K562 (cell line): ENCODE data around the gene GNG5. TPM values are rescaled to one million over a fixed set of nuclear protein-coding genes. Genes with fewer than 3 reads are reported as not detected.
A peak's percentile ranks its signal among the peaks of the same experiment; 100 is the strongest.

Experiments
- ATAC-seq: fragments of 200-7000 bp; cut with Tn5 transposase; 3 replicates; pipeline ENCODE4 v1.9.1; 2020; ENCODE audit warnings: moderate library complexity
- BruUV-seq: library from RNA; stranded (reverse); fragments of 400-500 nt; replicated peaks from 2 replicates; lab custom pipeline; 2021; lab: Mats Ljungman, UMichigan
- CTCF ChIA-PET: fragments of 300-600 bp; formaldehyde crosslinking; extraction: SDS; loops from one replicate; lab custom pipeline; 2021; ENCODE audit warnings: low intra/inter-chr PET ratio; lab: Yijun Ruan, JAX
- POLR2A ChIA-PET: fragments of 300-600, 350-650 bp; sonication (Branson Sonifier 250); formaldehyde crosslinking; extraction: SDS; loops from one replicate; lab custom pipeline; 2021; ENCODE audit warnings: antibody characterized with exemption, inconsistent platforms; lab: Yijun Ruan, JAX
- DNase-seq, 4 experiments: peaks; one replicate each; pipeline versions ENCODE4 v3.0.0 to v3.0.0-alpha.2; 2011 to 2018; ENCODE audit warnings: low spot score in 3 of 4, mixed read lengths in 3 of 4; ENCODE audit errors: extremely low read depth in 1 of 4
- FAIRE-seq: peaks from 2 replicates; lab custom pipeline; 2011; peaks lifted over from hg19 to GRCh38; lab: Jason Lieb, UNC
- H2AFZ ChIP-seq: 2 replicates; pipeline ENCODE4 v1.6.0; 2011; ENCODE audit warnings: low read depth, low read length, control low read depth, inconsistent platforms
- H3K27ac ChIP-seq: fragments of 200-600 bp; 3 replicates; pipeline ENCODE4 v1.8.0; 2011; ENCODE audit warnings: low read depth, mild to moderate bottlenecking, control low read depth, inconsistent platforms, low read length, moderate library complexity, mixed read lengths; ENCODE audit errors: extremely low read depth
- H3K27me3 ChIP-seq, 2 experiments: fragments of 300-600 bp in 1 of 2; 2 replicates in 1 of 2; 3 replicates in 1 of 2; pipeline versions ENCODE4 v1.6.0 to v1.8.0; 2011; ENCODE audit warnings: inconsistent platforms in 2 of 2, low read length in 2 of 2, mild to moderate bottlenecking in 1 of 2, mixed read lengths in 1 of 2, moderate library complexity in 1 of 2; ENCODE audit not compliant: control insufficient read depth in 2 of 2, insufficient read depth in 2 of 2
- H3K36me3 ChIP-seq: fragments of 300-600 bp; 3 replicates; pipeline ENCODE4 v1.8.0; 2011; ENCODE audit warnings: mild to moderate bottlenecking, low read length, inconsistent platforms; ENCODE audit not compliant: control insufficient read depth, insufficient read depth
- H3K4me1 ChIP-seq, 2 experiments: fragments of 200-600 bp in 1 of 2; replicated peaks in 1 of 2; 2 replicates in 1 of 2; 3 replicates in 1 of 2; pipeline versions ENCODE4 v1.5.1 to v1.8.0; 2011; ENCODE audit warnings: inconsistent platforms in 2 of 2, low read length in 2 of 2, mild to moderate bottlenecking in 1 of 2, mixed read lengths in 1 of 2, moderate library complexity in 1 of 2; ENCODE audit not compliant: control insufficient read depth in 2 of 2, insufficient read depth in 2 of 2
- H3K4me2 ChIP-seq: 2 replicates; pipeline ENCODE4 v1.6.1; 2011; ENCODE audit warnings: low read length, control low read depth, inconsistent platforms, mixed read lengths; ENCODE audit not compliant: insufficient read depth
- H3K4me3 ChIP-seq: fragments of 200-600 bp; sonication (generic), shearing (Covaris generic); 2 replicates; pipeline ENCODE4 v1.5.1; 2016; ENCODE audit warnings: control low read depth, inconsistent platforms
- H3K79me2 ChIP-seq: fragments of 200-600 bp; 3 replicates; pipeline ENCODE4 v1.8.0; 2011; ENCODE audit warnings: low read length, inconsistent platforms; ENCODE audit not compliant: control insufficient read depth, insufficient read depth
- H3K9ac ChIP-seq, 2 experiments: 2 replicates each; pipeline versions ENCODE4 v1.6.0 to v1.6.1; 2011; ENCODE audit warnings: low read depth in 2 of 2, low read length in 2 of 2, control low read depth in 1 of 2, inconsistent platforms in 1 of 2, mild to moderate bottlenecking in 1 of 2, mixed read lengths in 1 of 2; ENCODE audit not compliant: insufficient read depth in 1 of 2
- H3K9me1 ChIP-seq: one replicate; pipeline ENCODE4 v1.6.0; 2011; ENCODE audit warnings: inconsistent platforms, mild to moderate bottlenecking, low read length, moderate library complexity; ENCODE audit not compliant: control insufficient read depth, insufficient read depth
- H3K9me3 ChIP-seq: replicated peaks from 2 replicates; pipeline ENCODE4 v1.5.1; 2011; ENCODE audit warnings: low read depth, low read length, inconsistent platforms; ENCODE audit not compliant: control insufficient read depth, insufficient read depth
- H4K20me1 ChIP-seq: replicated peaks from 2 replicates; pipeline ENCODE4 v1.6.1; 2011; ENCODE audit warnings: low read length, inconsistent platforms, mixed read lengths; ENCODE audit not compliant: control insufficient read depth, insufficient read depth
- CBFA2T2 ChIP-seq: fragments of 450-650 bp; conservative IDR thresholded peaks from 2 replicates; pipeline ENCODE4 v1.6.1; 2017; ENCODE audit warnings: mild to moderate bottlenecking
- CBFA2T3 ChIP-seq: fragments of 450-650 bp; IDR thresholded peaks from 2 replicates; pipeline ENCODE4 v1.6.1; 2017
- CEBPB ChIP-seq: fragments of 450-650 bp; IDR thresholded peaks from 2 replicates; pipeline ENCODE4 v1.6.1; 2016; ENCODE audit warnings: missing genetic modification characterization, missing compliant biosample characterization
- GATA2 ChIP-seq: sonication (generic); formaldehyde crosslinking; IDR thresholded peaks from 2 replicates; pipeline ENCODE4 v1.4.0; 2020; ENCODE audit warnings: mild to moderate bottlenecking, missing genetic modification reagents
- HDAC1 ChIP-seq, 2 experiments: fragments of 450-650 bp; IDR thresholded peaks; 2 replicates each; pipeline ENCODE4 v1.6.1; 2016 to 2017; ENCODE audit warnings: inconsistent platforms in 1 of 2, mild to moderate bottlenecking in 1 of 2, moderate library complexity in 1 of 2
- HDAC2 ChIP-seq: fragments of 450-650 bp; IDR thresholded peaks from 2 replicates; pipeline ENCODE4 v1.6.1; 2016; ENCODE audit warnings: mild to moderate bottlenecking
- JUND ChIP-seq, 2 experiments: IDR thresholded peaks; 2 replicates in 1 of 2; 3 replicates in 1 of 2; pipeline ENCODE4 v1.6.1; 2011; ENCODE audit warnings: borderline replicate concordance in 2 of 2, low read depth in 2 of 2, low read length in 2 of 2, improper control_type of control experiment in 1 of 2, missing biosample characterization in 1 of 2, missing genetic modification characterization in 1 of 2, missing genetic modification reagents in 1 of 2
- KDM1A ChIP-seq, 2 experiments: fragments of 450-650 bp; IDR thresholded peaks; 2 replicates each; pipeline ENCODE4 v1.6.1; 2016; ENCODE audit warnings: mild to moderate bottlenecking in 2 of 2
- RCOR1 ChIP-seq, 2 experiments: IDR thresholded peaks; 2 replicates each; pipeline ENCODE4 v1.6.1; 2012; ENCODE audit warnings: low read depth in 2 of 2, low read length in 2 of 2, borderline replicate concordance in 1 of 2, improper control_type of control experiment in 1 of 2
- SMARCA4 ChIP-seq: fragments of 450-650 bp; IDR thresholded peaks from 2 replicates; pipeline ENCODE4 v1.6.1; 2016
- SMARCE1 ChIP-seq: fragments of 450-650 bp; IDR thresholded peaks from 2 replicates; pipeline ENCODE4 v1.7.1; 2016; ENCODE audit warnings: mild to moderate bottlenecking
- STAT5A ChIP-seq: IDR thresholded peaks from 2 replicates; pipeline ENCODE4 v1.6.1; 2012; ENCODE audit warnings: low read length, inconsistent platforms, borderline replicate concordance
- TAL1 ChIP-seq: fragments of 450-650 bp; IDR thresholded peaks from 2 replicates; pipeline ENCODE4 v1.6.1; 2016; ENCODE audit warnings: mild to moderate bottlenecking
- TCF3 ChIP-seq: sonication (generic); formaldehyde crosslinking; IDR thresholded peaks from 2 replicates; pipeline ENCODE4 v1.4.0; 2020; ENCODE audit warnings: mild to moderate bottlenecking, missing genetic modification reagents
- TRIM24 ChIP-seq, 2 experiments: fragments of 450-650 bp; IDR thresholded peaks; 2 replicates each; pipeline ENCODE4 v1.6.1; 2016
- ZNF23 ChIP-seq: fragments of 250-450 bp; sonication (Bioruptor Pico); IDR thresholded peaks from 2 replicates; pipeline ENCODE4 v1.4.0; 2020; ENCODE audit warnings: mild to moderate bottlenecking
- ZNF263 ChIP-seq: sonication (generic); formaldehyde crosslinking; IDR thresholded peaks from 2 replicates; pipeline ENCODE4 v1.8.0; 2022; ENCODE audit warnings: mild to moderate bottlenecking, missing genetic modification reagents, borderline replicate concordance
- ZNF639 ChIP-seq, 2 experiments: fragments of 200-800 bp in 1 of 2; sonication (Bioruptor generic) in 1 of 2; sonication (generic) in 1 of 2; formaldehyde crosslinking in 1 of 2; IDR thresholded peaks in 1 of 2; conservative IDR thresholded peaks in 1 of 2; 2 replicates each; pipeline versions ENCODE4 v1.5.0 to v1.6.1; 2016 to 2020; ENCODE audit warnings: missing compliant biosample characterization in 1 of 2, missing genetic modification characterization in 1 of 2, missing genetic modification reagents in 1 of 2
- WGBS: fragments of 100-300 bp; shearing (Covaris generic); methylation state at CpG from one replicate; pipeline ENCODE4 v1.1.6; 2016; ENCODE audit warnings: low coverage, mixed read lengths; ENCODE audit not compliant: insufficient coverage; ENCODE audit errors: missing lambda C conversion rate; 5-methylcytosine and 5-hydroxymethylcytosine counted together
- in situ Hi-C: fragments of 300-500 bp; cut with MboI; formaldehyde crosslinking; loops from 4 replicates; pipeline ENCODE4 v1.15.0; 2018; ENCODE audit warnings: inconsistent platforms, mixed read lengths
- intact Hi-C: fragments of 100-400 bp; cut with micrococcal nuclease; formaldehyde crosslinking; loops from 2 replicates; pipeline ENCODE4 v1.14.2; 2022
- polyA plus RNA-seq, 8 experiments: library from polyadenylated mRNA; depleted of rRNA in 4 of 8; stranded (reverse) in 5 of 8; unstranded in 3 of 8; fragments of >200 nt; fragmentation: Nextera tagmentation in 2 of 8; fragmentation: Illumina TruSeq in 1 of 8; extraction: Ambion mirVana in 2 of 8; extraction: Trizol in 1 of 8; gene quantifications; 2 replicates each; pipeline versions ENCODE4 v1.2.1 to v1.2.3, GENCODE V29; 2011 to 2014; ENCODE audit warnings: inconsistent platforms in 1 of 8, missing spikeins in 1 of 8
- total RNA-seq, 7 experiments: library from RNA; depleted of rRNA in 6 of 7; stranded (reverse); fragments of >200 nt in 6 of 7; fragmentation: Illumina TruSeq in 2 of 7; extraction: Trizol in 2 of 7; gene quantifications; 2 replicates each; pipeline versions ENCODE4 v1.2.1 to v1.2.3, GENCODE V29; 2011 to 2021; ENCODE audit warnings: low replicate concordance in 1 of 7
- TF ChIP-seq, protein P1 (sequence below): fragments of 250-450 bp; sonication (Bioruptor Pico); IDR thresholded peaks from 2 replicates; pipeline ENCODE4 v1.4.0; 2020; ENCODE audit warnings: mild to moderate bottlenecking, moderate library complexity

Gene GNG5
- total and polyA plus RNA-seq, 9 of the 15 experiments (the other 6 are each of a cell fraction or from before 2014, with no cell fraction given): 61.9 to 243 (median 150) TPM

- peaks cover 9% of the 10 kb centered on the region for H3K9me3 ChIP-seq
- TF ChIP-seq TRIM24 (IDR thresholded peaks at IDR 0.05) (0 out of 4 replicates have a peak, but pooled peaks of 1 of the 2 experiments have one; percentile 17), GATA2 (CRISPR knock-in tag) (peak; percentile 53; the same call in 1 of the 2 replicates), SMARCE1 (0 out of 2 replicates have a peak, but pooled peaks have one; percentile 36), CBFA2T2 (peak; percentile 76), STAT5A (peak; percentile 42; the same call in 1 of the 2 replicates), SMARCA4 (peak; percentile 82), ZNF639 (CRISPR knock-in tag; conservative IDR thresholded peaks at IDR 0.05 in 1 of 2, IDR thresholded peaks at IDR 0.05 in 1 of 2) (no peak), RCOR1 (IDR thresholded peaks at IDR 0.05; ENCODE audit: borderline replicate concordance in 1 of 2, low read depth in 2 of 2, low read length in 2 of 2) (peak in 1 of 2 experiments; percentile 52; a peak in 2 of 4 replicates), CEBPB (no peak), TAL1 (peak; percentile 78), HDAC1 (IDR thresholded peaks at IDR 0.05) (peak in 1 of 2 experiments; percentile 77; a peak in 2 of 4 replicates), ZNF263 (peak; percentile 90), HDAC2 (0 out of 2 replicates have a peak, but pooled peaks have one; percentile 41), CBFA2T3 (peak; percentile 91), ZNF23 (CRISPR knock-in tag) (no peak), KDM1A (IDR thresholded peaks at IDR 0.05) (peak; percentile 83 to 89), JUND (IDR thresholded peaks at IDR 0.05; ENCODE audit: borderline replicate concordance, low read depth, low read length) (peak; percentile 2; the same call in 1 of the 2 replicates), JUND (tag; IDR thresholded peaks at IDR 0.05; ENCODE audit: borderline replicate concordance, low read depth, low read length) (no peak), TCF3 (peak; percentile 86)
- TF ChIP-seq, protein P1, sequence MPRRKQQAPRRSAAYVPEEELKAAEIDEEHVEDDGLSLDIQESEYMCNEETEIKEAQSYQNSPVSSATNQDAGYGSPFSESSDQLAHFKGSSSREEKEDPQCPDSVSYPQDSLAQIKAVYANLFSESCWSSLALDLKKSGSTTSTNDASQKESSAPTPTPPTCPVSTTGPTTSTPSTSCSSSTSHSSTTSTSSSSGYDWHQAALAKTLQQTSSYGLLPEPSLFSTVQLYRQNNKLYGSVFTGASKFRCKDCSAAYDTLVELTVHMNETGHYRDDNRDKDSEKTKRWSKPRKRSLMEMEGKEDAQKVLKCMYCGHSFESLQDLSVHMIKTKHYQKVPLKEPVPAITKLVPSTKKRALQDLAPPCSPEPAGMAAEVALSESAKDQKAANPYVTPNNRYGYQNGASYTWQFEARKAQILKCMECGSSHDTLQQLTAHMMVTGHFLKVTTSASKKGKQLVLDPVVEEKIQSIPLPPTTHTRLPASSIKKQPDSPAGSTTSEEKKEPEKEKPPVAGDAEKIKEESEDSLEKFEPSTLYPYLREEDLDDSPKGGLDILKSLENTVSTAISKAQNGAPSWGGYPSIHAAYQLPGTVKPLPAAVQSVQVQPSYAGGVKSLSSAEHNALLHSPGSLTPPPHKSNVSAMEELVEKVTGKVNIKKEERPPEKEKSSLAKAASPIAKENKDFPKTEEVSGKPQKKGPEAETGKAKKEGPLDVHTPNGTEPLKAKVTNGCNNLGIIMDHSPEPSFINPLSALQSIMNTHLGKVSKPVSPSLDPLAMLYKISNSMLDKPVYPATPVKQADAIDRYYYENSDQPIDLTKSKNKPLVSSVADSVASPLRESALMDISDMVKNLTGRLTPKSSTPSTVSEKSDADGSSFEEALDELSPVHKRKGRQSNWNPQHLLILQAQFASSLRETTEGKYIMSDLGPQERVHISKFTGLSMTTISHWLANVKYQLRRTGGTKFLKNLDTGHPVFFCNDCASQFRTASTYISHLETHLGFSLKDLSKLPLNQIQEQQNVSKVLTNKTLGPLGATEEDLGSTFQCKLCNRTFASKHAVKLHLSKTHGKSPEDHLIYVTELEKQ: no peak
These were observed 25.1 kb downstream of the GNG5 start for GRCh38 chr1:84481317-84481716.

More at GRCh38 chr1:84481317-84481716, 25.1 kb downstream of the GNG5 start:
- ATAC-seq: peak; percentile 75
- in situ Hi-C loops (no loop called here), intact Hi-C loops (no loop called here)
- POLR2A ChIA-PET: interaction anchor here (0.7 to 2.9 kb wide), 6 partner anchors 9 to 24 kb away, joined by 3 to 34 read pairs (median 8); partner anchors contain the start of genes GNG5 and SPATA1
- H3K4me1 ChIP-seq: peaks cover 0 to 5% of the 10 kb centered on the region in 2 experiments; a peak in 2 of 5 replicates
- peaks cover 9% of the 10 kb centered on the region; the same call in 1 of the 2 replicates for H4K20me1 ChIP-seq
- H3K4me3 ChIP-seq: peak overlapping the region; percentile 16; the same call in 1 of the 2 replicates
- peak overlapping the region; percentile 27; the same call in 1 of the 3 replicates for H3K27ac ChIP-seq
- peak; percentile 66 to 80 (median 68) for DNase-seq
- H3K79me2 ChIP-seq: peaks cover 58% of the 10 kb centered on the region
- H3K9ac ChIP-seq: peak overlapping the region; percentile 10 to 65; a peak in 2 of 4 replicates
- no peak overlapping the region for H2AFZ ChIP-seq
- H3K36me3 ChIP-seq: peaks cover 42% of the 10 kb centered on the region
- CTCF ChIA-PET: no interaction called here
- FAIRE-seq: peak; percentile 82
- H3K27me3 ChIP-seq: no peaks in the 10 kb centered on the region; a peak in 1 of 5 replicates
- no peaks in the 10 kb centered on the region for H3K9me1 ChIP-seq
- BruUV-seq: no TSS peak
- WGBS: 6% methylated on average over 2 of the region's 2 CpGs
- peak overlapping the region; percentile 63 for H3K4me2 ChIP-seq
